HG03175 (cell line): ENCODE data around the gene SH3RF2.

Source experiments
- ATAC-seq: cut with Tn5 transposase; IDR thresholded peaks from one replicate; pipeline ENCODE4 v1.9.1; 2021; ENCODE audit warnings: mild to moderate bottlenecking, moderate library complexity; ENCODE audit not compliant: unreplicated experiment

Gene SH3RF2

DNA sequence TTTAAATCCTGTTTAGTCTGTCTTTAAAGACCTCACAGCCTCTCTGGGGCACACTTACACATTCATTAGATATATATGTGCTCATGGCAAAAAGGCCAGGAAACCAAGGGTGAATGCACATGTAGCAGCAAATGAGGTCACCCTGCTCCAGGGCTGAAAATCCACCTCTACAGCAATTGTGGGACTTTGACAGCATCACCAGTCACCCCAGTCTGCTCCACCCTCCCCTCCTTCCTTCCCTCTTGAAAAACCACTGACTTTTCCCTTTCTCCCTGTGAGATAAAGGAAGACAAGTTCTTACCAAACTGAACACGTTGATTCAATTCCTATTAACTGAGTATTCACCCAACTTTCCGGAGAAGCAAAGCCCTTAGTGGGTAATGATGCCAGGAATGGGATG, 15.2 kb upstream of the SH3RF2 start:
- no peak for ATAC-seq

DNA sequence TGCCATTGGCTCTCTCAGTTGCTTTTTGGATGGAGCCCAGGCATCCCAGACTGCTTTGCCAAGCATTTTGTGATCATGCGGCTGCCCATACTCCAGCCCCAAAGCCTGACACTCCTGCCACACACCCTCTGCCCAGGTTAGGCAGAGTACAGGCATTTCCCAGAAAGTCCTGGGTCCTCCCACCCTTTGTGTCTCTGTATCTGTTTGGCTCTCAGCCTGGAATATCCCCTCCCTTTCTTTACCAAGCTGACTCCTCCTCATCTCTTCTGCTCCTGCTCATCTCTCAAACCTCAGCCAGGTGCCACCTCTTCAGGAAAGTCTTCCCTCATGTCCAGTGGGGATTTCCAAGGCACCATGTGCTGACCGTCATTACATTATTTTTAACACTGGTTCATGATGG, 14.3 kb upstream of the SH3RF2 start:
- ATAC-seq, result no peak

DNA sequence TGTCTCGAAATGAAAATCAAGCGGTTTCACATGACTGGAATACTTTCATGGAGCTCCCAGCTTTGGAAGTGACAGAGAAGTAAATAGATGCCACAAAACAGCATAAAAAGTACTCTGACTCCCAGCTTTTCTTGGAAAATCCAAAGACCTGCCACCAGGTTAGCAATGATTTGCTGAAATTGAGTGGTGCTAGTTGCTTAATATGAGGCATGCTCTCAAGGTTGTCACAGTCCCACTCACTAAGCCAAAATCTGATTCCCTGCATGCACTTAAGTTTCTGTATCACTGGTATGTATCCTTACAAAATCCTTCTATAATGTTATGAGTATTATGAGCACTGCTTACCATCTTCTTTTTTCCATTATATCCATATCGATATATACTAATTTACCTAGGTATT, 13.0 kb upstream of the SH3RF2 start:
- ATAC-seq, result no peak

DNA sequence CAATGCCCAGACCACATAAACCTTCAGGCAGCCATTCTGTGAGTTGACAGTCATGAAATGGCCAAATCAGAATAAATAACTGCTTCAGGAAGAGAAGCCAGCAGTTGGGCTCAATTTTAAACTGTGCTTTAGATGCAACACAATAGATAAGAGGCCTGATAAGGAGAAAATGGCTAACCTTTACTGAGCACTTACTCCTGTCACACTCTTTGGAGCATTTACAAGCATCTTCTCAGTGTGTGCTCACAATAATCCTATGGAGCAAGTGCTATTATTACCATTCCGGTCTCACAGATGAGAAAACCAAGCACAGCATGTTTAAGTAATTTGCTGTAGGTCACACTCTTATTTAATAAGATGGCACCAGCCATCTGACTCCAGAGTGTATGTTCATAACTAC, 11.5 kb upstream of the SH3RF2 start:
- ATAC-seq, result no peak

DNA sequence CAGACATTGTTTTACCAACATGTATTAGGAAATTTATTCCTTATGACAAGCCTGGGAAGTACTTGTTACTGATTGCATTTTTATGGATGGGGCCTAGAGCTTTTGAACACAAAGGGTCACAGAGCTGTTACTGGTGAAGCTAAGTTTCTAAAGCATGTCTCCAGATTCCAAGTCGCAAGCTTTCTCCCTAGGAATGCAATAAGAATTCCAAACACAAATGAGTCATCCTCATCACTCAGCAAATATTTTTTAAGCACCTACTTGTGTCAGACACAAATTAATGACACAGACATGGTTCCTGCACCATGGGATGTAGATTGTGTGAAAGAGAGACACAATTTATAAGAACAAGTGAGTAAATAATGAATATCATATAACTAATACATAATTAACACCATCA, 11.0 kb upstream of the SH3RF2 start:
- no peak for ATAC-seq

DNA sequence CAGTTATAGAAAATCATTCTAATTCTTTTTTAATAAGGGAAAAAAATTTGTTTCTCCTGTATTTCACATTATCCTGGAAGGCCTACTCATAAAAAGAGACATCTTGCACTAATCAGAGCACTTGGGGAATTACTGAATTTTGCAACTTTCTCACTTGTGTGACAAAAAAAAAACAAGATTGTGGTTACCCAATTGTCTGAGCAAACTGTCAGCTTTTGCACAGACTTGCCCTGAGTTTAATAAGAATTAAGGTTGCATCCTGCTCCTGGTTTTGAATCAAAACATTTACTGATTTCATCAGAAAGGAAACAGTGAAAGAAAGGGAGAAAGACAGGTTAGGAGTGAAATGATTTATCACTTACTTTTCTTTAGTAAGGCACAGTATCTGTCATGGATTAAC, 10.6 kb upstream of the SH3RF2 start:
- ATAC-seq, result no peak

DNA sequence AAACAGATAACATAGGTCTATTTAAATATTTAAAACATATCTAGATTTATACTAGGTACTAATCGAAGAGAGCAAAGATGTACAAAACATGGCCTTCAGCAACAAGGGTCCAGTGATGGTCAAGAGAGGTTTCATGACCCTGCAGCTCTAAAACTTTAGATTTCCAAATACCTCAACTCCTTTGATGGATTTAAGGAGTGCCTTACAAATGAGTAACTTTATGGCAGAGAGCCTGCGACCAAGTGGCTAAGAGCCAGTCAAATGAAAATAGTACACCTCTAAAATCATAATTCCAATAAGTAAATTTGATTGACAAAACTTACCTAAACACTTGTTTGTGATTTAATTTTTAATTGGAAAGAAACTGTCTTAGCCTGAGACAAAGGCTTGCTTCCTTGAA, 4.7 kb upstream of the SH3RF2 start:
- no peak for ATAC-seq

DNA sequence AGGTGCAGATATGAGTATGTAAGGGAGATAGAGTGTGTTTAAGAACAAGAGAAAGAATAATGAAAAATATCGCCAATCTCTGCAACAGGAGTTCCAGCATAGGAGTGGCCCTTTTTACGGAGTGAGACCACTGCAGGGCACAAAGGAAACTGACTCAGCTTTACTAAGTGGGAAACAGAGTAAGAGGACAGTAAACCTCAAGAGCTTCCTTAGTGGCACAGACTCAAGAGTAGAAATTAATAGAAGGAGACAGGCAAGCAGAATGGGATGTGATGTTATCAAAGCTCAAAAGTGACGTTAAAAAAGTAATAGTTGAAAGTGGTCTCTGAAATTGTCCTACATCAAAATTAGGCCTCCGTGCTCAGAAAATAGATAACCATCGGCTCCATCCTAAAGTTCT, 2.1 kb upstream of the SH3RF2 start:
- no peak for ATAC-seq

DNA sequence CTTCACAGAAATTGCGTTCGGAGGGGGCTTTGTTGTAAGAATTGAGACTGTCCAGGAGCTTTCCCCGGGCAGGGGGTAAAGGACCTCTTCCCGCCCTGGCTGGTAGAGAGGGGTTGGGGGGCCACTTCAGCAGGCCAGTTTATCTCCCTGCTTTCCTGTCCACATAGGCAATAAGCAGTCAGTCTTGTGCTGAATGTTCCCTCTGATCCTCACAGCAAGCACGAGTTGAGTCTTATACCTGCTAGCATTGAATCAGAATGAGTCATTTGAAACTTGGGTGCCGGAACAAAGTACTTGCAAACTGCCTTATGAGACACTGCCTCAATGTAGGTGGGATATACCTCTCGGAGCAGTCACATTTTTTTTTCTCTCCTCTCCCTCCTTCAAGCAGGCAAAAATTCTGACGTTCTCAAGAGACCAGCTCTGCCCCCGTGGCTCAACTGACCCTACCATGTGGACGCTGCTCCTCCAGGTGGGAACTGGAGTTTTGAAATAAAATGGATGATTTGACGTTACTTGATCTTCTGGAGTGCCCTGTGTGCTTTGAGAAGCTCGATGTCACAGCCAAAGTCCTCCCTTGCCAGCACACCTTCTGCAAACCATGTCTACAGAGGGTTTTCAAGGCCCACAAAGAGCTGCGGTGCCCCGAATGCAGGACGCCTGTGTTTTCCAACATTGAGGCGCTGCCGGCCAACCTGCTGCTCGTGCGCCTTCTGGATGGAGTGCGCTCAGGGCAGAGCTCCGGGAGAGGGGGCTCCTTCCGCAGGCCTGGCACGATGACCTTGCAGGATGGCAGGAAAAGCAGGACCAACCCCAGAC, 1.3 kb downstream of the SH3RF2 start:
- ATAC-seq, result peak; percentile 59

DNA sequence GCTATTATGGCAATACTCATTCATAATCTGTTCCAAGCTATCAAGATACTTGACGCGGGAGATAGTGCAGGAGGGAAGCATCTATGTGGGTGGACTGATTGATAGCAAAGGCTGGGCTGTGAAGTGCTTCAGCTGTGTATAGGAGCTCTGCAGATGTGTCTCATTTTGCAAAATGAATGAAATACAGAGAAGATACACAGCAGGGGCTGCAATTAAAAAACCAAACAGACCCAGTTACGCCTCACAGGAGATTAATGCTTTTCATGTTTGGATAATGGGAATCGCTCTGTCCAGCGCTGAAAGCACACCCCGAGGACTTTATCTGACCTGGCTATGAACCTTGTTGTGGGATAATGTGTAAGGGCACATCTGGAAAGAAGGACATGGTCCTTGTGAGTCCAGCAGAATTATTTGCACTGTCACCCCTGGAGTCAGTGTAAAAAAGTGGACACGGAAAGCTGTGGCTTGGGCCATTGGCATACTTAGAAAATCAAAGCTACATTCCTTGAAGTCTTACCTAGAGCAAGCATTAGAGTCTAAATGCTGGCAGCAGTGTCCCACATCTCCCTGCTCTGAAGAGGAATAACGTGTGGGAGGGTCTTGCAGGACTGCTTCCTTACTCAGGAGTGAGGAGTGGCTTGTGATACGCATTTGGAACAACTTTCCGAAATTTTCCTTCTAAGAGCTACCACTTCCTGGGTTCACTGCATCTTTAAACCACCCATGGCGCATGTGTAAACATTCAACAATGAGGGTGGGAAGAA, 2.6 kb downstream of the SH3RF2 start:
- no peak for ATAC-seq

DNA sequence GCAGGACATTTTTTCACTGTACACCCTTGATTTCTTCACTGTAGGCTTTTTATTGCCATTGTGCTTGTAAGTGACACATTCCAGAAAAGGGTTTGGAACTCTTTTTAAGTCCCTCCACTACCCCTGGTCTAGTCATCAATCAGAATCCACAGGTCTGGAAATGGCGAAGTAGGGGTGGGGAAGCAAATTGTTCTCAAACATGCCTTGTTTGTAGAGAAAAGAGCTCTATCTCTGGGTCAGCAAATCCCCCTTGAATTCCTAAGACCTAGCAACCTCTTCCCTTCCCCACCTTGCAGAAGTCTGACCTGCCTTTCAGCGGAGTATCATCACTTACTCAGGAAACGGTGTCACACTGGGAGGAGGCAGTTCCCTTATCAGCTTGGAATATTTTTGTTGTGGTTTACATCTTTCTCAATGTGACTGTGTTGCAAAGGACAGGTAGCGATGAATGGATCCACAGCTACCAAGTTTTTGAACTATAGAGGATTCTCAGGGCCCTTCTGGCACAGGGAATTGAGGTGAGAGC, 3.2 kb downstream of the SH3RF2 start:
- no peak for ATAC-seq

DNA sequence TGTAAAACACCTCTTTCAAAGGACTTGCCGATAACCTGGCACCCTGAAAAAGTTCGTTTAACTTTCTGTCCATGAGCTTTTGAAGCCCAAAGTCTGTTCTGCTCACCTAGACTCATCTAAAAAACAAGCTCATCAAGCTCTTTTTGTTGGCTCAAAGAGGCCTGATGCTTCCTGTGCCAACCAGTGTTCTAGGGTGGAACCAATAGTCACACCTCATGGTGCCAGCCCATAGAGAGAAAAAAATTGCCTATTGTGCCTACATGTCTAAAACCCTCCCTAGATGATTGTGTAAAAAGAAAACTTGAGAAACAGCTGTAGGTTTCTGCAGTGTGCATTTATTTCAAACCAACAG, 4.7 kb downstream of the SH3RF2 start:
- ATAC-seq, result no peak

DNA sequence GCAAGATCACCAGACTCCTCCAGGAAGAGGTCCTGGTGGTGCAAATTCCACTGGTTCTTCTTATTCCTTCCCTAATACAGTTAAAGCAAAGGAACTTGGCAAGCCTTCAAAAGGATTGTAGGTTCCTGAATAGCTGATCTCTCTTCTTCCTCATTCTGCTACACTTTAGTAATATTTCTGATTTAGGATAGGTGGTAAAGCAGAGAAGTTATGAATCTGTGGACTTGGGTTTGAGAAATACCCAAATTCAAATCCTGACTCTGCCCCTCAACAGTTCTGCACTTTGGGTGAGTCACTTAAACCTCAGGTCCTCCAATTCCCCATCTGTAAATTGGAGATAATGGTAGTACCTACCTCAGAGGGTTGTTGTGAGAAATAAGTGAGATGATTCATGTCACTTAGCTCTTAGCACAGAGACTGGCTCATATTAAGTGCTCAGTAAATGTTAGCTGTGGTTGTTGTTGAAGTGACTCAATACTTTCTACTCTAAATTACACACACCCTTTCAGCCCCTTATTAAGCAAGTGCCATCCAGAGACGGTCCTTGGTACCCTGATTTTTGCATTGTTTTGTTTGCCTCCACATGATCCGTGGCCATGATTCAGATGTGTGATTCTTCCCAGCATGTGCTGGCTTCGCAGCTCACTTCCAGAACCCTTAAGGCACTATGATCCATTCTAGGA, 5.2 kb downstream of the SH3RF2 start:
- no peak for ATAC-seq

DNA sequence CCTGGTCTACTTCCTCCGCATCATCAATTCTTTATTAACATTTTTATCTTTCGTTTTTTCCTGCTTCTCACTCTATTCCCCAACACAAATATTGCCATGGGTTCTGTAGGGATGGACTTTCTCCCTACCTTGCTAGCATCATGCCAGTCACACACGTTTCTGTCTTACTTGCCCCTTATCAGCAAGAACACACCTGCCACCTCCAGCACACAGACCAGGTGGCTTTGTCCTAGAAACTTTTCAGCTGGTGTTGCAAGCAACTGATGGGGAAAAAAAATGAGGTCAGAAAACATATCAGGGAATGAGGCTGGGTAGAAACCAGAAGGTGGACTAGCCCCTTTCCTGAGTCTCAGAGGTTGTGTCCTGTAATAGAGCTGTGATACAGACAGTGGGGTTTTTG, 5.8 kb downstream of the SH3RF2 start:
- ATAC-seq, result no peak

DNA sequence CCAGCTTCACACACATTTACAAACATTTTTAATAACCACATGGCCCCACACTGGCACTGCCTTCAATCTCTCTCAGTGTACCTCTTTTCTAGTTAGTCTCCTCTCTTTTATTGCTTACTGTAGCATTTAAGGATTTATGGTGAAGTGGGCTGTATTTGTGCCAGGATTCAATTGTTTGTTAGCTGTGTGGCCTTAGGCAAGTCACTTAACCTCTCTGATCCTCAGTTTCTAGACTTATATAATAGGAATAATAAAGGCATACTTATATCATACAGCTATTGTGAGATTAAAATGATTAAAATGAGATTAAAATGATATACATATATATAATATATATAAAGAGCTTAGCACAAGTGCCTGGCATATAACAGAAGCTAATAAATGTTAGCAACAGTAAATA, 6.4 kb downstream of the SH3RF2 start:
- ATAC-seq, result no peak

DNA sequence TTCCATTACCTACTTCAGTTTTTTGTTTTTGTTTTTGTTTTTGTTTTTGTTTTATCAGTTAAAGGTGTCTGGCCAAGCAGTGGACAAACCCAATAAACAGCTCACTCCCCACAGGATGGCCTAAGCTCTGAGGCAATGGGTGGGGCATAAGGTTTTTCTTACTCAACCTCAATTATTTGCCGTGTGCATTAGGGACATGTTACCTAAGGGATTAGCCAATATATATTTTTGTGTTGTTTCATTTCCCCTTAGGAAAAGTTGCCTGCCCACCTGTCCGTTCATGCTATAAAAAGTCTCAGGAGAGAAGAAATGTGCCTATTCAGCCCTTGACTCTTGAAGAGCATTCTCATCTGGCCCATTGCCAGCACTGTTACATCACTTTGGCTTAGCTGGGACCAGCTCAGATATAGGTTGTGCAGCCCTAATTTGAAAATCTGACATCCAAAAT, 7.3 kb downstream of the SH3RF2 start:
- ATAC-seq, result no peak

DNA sequence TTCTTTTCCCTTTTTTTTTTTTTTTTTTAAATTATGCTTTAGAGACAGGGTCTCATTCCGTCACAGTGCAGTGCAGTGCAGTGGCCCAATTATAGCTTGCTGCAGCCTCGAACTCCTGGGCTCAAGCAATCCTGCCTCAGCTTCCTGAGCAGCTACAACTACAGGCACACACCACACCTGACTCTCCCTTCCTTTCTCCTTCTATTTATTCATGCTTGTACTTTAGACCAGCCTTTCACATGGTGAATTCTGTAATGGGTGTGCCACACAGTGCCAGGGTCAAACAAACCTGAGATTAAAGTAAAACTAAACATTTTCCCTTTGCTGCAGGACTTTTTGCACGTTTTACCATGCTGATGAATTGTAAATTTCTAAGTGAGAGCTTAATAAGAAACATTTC, 8.0 kb downstream of the SH3RF2 start:
- ATAC-seq, result no peak

DNA sequence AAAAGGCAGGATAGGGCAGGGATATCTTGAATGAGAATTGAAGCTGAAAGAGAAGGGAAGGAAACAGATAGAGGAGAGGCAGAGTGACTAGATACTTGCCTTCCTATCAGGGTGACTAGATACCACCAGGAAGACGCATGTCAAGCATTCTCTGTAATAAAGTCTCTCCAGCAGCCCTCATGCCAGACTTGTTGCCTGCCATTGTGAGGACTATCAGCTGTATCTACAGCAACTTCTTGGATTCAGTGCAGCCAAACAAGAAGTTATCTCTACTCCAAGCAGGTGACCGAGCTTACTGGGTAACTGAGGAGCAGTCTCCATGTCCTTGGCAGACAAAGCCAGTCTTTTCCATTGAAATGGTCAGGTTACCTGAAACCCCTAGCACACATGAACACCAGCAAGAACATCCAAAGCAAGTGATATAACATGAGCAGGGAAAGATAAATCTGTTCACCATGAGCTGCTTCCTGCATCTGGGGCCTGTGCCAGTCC, 9.3 kb downstream of the SH3RF2 start:
- ATAC-seq, result no peak

DNA sequence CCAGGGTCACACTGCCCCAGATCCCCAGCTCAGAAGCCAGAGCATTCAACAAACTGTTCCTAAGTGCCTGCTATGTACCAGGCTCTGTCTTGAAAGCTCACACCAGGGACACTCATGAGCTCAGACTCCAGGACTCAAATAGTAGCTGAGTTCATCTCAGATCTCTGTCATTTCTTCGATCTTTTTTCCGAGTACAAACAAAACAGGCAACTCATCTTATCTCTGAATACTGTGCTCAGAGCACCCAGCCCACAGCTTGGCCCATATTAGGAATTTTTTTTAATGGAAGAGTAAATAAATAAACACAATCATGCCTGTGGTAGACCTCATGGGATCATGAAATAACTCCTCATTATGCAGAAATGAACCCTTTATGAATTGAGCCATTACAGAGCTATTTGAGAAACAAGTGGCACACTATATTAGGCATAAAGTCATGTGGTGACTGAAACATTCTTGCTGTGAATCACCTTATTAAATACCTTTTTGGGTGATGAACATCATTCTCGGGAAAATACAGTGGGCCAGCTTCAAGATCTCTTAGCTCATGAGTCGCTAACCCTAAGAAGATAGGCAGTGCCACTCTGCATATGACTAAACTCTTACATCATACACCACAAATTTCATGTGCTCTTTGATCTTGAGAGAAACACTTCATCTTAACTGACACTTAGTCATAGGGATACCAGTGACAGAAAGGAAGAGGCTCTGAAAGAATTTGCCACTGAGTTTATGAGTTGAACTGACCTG, 9.9 kb downstream of the SH3RF2 start:
- ATAC-seq, result peak; percentile 92

DNA sequence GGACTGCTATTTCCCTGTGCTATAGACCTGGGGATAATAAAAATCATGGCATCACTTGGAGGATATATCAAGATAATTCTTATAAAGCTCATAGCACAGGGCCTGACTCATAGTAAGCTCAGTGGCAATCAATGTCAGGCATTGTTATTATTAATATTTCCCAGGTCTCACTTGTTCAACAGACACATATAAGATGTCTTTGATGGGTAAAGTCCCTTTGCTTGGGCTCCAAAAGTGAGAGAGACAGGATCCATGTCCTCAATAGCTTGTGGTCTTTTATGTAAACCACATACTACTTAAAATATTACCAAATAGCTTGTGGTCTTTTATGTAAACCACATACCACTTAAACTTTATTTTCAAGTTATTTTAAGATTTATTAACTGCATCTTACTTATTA, 11.2 kb downstream of the SH3RF2 start:
- ATAC-seq, result no peak

DNA sequence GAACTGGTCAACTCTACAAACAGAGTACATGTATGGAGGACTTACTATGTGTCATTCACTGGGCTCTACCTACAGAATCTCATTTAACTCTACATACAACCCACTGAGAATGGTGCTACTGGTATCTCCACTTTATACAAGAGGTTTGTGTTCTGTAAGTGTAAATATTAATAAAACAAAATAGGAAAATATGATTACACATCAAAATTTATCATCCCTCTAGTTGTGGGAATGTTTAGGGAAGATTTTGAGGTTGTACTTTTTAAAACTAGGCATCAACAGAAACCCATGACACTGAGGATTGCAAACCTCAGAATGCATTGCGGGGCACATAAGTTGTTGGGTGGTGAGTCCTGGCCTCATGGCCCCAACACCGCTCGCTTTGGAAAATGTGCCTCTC, 11.7 kb downstream of the SH3RF2 start:
- ATAC-seq, result no peak
